Measurements from ENCODE around the gene TET3. TPM values are rescaled to one million over a fixed set of nuclear protein-coding genes. Genes with fewer than 3 reads are reported as not detected.

The TET3 gene
- total RNA-seq, 1 donor from 2014 or later = 32.8 TPM

DNA sequence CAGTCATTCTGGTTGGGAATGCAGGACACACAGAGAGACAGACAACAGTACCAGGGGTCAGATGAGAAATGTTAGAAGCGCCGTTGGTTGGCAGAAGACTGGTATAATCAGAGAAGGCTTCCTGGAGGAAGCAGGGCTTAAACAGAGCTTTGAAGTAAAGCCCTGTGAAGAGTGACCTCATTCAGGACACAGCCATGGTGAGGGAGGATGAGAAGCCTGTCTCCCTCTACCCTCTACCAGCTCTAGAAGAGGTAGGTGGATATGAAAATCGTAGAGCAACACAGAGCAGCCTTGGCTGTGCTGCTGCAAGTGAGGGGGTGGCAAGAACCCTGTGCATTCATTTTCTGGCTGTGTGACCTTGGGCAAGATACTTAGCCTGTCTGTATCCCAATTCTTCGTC lies 14.2 kb downstream of the TET3 start:
- Histone ChIP-seq H3K9me3 (ENCODE audit: insufficient read depth, low read depth, low read length) (no peaks in the 10 kb centered on the region), H4K20me1 (ENCODE audit: insufficient read depth, low read length) (peaks cover 85% of the 10 kb centered on the region), H3K27ac (ENCODE audit: low read depth, low read length) (no peak overlapping the region), H2AFZ (ENCODE audit: low read depth, low read length) (no peak overlapping the region), H3K4me3 (ENCODE audit: insufficient read depth, low read depth, low read length) (no peak overlapping the region), H3K4me2 (ENCODE audit: low read length) (no peak overlapping the region), H3K79me2 (ENCODE audit: insufficient read depth, low read length) (peaks cover 65% of the 10 kb centered on the region), H3K36me3 (ENCODE audit: insufficient read depth, low read length) (no peaks in the 10 kb centered on the region), H3K27me3 (ENCODE audit: insufficient read depth, low read length) (no peaks in the 10 kb centered on the region), H3K4me1 (ENCODE audit: insufficient read depth, low read length) (peaks cover 36% of the 10 kb centered on the region), H3K9ac (ENCODE audit: low read length) (no peak overlapping the region)
- peaks cover 35% of the 10 kb centered on the region for H3K4me1 Mint-ChIP-seq (ENCODE audit: low read depth, unreplicated experiment)
- H3K9me3 Mint-ChIP-seq (ENCODE audit: unreplicated experiment) = no peaks in the 10 kb centered on the region
- no peak overlapping the region for H3K27ac Mint-ChIP-seq (ENCODE audit: unreplicated experiment)
- FAIRE-seq = no peak
- TF ChIP-seq EZH2 (IDR thresholded peaks at IDR 0.05; ENCODE audit: insufficient read depth, low read length) = no peak
- TF ChIP-seq, protein P1, sequence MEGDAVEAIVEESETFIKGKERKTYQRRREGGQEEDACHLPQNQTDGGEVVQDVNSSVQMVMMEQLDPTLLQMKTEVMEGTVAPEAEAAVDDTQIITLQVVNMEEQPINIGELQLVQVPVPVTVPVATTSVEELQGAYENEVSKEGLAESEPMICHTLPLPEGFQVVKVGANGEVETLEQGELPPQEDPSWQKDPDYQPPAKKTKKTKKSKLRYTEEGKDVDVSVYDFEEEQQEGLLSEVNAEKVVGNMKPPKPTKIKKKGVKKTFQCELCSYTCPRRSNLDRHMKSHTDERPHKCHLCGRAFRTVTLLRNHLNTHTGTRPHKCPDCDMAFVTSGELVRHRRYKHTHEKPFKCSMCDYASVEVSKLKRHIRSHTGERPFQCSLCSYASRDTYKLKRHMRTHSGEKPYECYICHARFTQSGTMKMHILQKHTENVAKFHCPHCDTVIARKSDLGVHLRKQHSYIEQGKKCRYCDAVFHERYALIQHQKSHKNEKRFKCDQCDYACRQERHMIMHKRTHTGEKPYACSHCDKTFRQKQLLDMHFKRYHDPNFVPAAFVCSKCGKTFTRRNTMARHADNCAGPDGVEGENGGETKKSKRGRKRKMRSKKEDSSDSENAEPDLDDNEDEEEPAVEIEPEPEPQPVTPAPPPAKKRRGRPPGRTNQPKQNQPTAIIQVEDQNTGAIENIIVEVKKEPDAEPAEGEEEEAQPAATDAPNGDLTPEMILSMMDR (IDR thresholded peaks at IDR 0.05; ENCODE audit: insufficient read depth, low read depth, low read length) = no peak
- DNase-seq (ENCODE audit: low read depth) = no peak
- peaks cover 2% of the 10 kb centered on the region for H3K36me3 Mint-ChIP-seq (ENCODE audit: low read depth, unreplicated experiment)
- H3K27me3 Mint-ChIP-seq (ENCODE audit: low read depth, unreplicated experiment) = no peaks in the 10 kb centered on the region
- H3K4me3 Mint-ChIP-seq (ENCODE audit: unreplicated experiment) = no peak overlapping the region

- no peak overlapping the region for H3K9ac ChIP-seq (ENCODE audit: low read length)
- no peaks in the 10 kb centered on the region for H3K9me3 ChIP-seq (ENCODE audit: insufficient read depth, low read depth, low read length)
- no peak for TF ChIP-seq EZH2 (IDR thresholded peaks at IDR 0.05; ENCODE audit: insufficient read depth, low read length)
- TF ChIP-seq, protein P1 (IDR thresholded peaks at IDR 0.05; ENCODE audit: insufficient read depth, low read depth, low read length) = no peak
- FAIRE-seq = no peak
- no peaks in the 10 kb centered on the region for H3K36me3 ChIP-seq (ENCODE audit: insufficient read depth, low read length)
- peak overlapping the region; percentile 52 for H3K4me2 ChIP-seq (ENCODE audit: low read length)
- no peak overlapping the region for H2AFZ ChIP-seq (ENCODE audit: low read depth, low read length)
- Mint-ChIP-seq H3K9me3 (ENCODE audit: unreplicated experiment) (no peaks in the 10 kb centered on the region), H3K36me3 (ENCODE audit: low read depth, unreplicated experiment) (peaks cover 2% of the 10 kb centered on the region), H3K4me1 (ENCODE audit: low read depth, unreplicated experiment) (peaks cover 41% of the 10 kb centered on the region), H3K27ac (ENCODE audit: unreplicated experiment) (peak overlapping the region; percentile 50), H3K4me3 (ENCODE audit: unreplicated experiment) (peak overlapping the region; percentile 47), H3K27me3 (ENCODE audit: low read depth, unreplicated experiment) (no peaks in the 10 kb centered on the region)
- no peak overlapping the region for H3K4me3 ChIP-seq (ENCODE audit: insufficient read depth, low read depth, low read length)
- no peak for DNase-seq (ENCODE audit: low read depth)
- peaks cover 69% of the 10 kb centered on the region for H3K79me2 ChIP-seq (ENCODE audit: insufficient read depth, low read length)
- H3K27ac ChIP-seq (ENCODE audit: low read depth, low read length) = no peak overlapping the region
- peaks cover 87% of the 10 kb centered on the region for H4K20me1 ChIP-seq (ENCODE audit: insufficient read depth, low read length)
- no peaks in the 10 kb centered on the region for H3K27me3 ChIP-seq (ENCODE audit: insufficient read depth, low read length)
- peaks cover 40% of the 10 kb centered on the region for H3K4me1 ChIP-seq (ENCODE audit: insufficient read depth, low read length)
Measured at GRCh38 chr2:73999881-74000597, 15.3 kb downstream of the TET3 start.

GRCh38 chr2:74000666-74001065 lies 16.0 kb downstream of the TET3 start:
- no peaks in the 10 kb centered on the region for H3K9me3 ChIP-seq (ENCODE audit: insufficient read depth, low read depth, low read length)
- no peak for FAIRE-seq
- H2AFZ ChIP-seq (ENCODE audit: low read depth, low read length) = no peak overlapping the region
- peaks cover 70% of the 10 kb centered on the region for H3K79me2 ChIP-seq (ENCODE audit: insufficient read depth, low read length)
- Mint-ChIP-seq H3K4me3 (ENCODE audit: unreplicated experiment) (peak overlapping the region; percentile 27), H3K27ac (ENCODE audit: unreplicated experiment) (peak overlapping the region; percentile 50), H3K36me3 (ENCODE audit: low read depth, unreplicated experiment) (peaks cover 6% of the 10 kb centered on the region), H3K9me3 (ENCODE audit: unreplicated experiment) (no peaks in the 10 kb centered on the region), H3K4me1 (ENCODE audit: low read depth, unreplicated experiment) (peaks cover 45% of the 10 kb centered on the region), H3K27me3 (ENCODE audit: low read depth, unreplicated experiment) (no peaks in the 10 kb centered on the region)
- TF ChIP-seq EZH2 (IDR thresholded peaks at IDR 0.05; ENCODE audit: insufficient read depth, low read length) = no peak
- TF ChIP-seq, protein P1 (IDR thresholded peaks at IDR 0.05; ENCODE audit: insufficient read depth, low read depth, low read length) = no peak
- no peaks in the 10 kb centered on the region for H3K27me3 ChIP-seq (ENCODE audit: insufficient read depth, low read length)
- H3K27ac ChIP-seq (ENCODE audit: low read depth, low read length) = no peak overlapping the region
- no peak for DNase-seq (ENCODE audit: low read depth)
- no peak overlapping the region for H3K4me3 ChIP-seq (ENCODE audit: insufficient read depth, low read depth, low read length)
- H4K20me1 ChIP-seq (ENCODE audit: insufficient read depth, low read length) = peaks cover 90% of the 10 kb centered on the region
- no peaks in the 10 kb centered on the region for H3K36me3 ChIP-seq (ENCODE audit: insufficient read depth, low read length)
- H3K4me2 ChIP-seq (ENCODE audit: low read length) = peak overlapping the region; percentile 52
- no peak overlapping the region for H3K9ac ChIP-seq (ENCODE audit: low read length)
- H3K4me1 ChIP-seq (ENCODE audit: insufficient read depth, low read length) = peaks cover 40% of the 10 kb centered on the region
